KG1 (cell line): ENCODE results near the gene FYB2.

Experiments used
- DNase-seq: peaks from one replicate; lab custom pipeline; 2025; lab: John Stamatoyannopoulos, UW

FYB2 gene

GRCh38 chr1:56819387-56819899, at the start of gene FYB2:
FYB2 (minus strand) TSS chr1:56819404; CDS start chr1:56819290, 114 bp downstream.
- DNase-seq, result no peak

GRCh38 chr1:56868761-56869160, 49.6 kb upstream of the FYB2 start:
- no peak for DNase-seq

- no peak for DNase-seq
Observed at GRCh38 chr1:56867491-56867890, 48.3 kb upstream of the FYB2 start.

- no peak for DNase-seq
Observed at GRCh38 chr1:56866656-56867055, 47.5 kb upstream of the FYB2 start.

- no peak for DNase-seq
Observed at GRCh38 chr1:56864430-56864829, 45.2 kb upstream of the FYB2 start.

- DNase-seq, result no peak
Observed at GRCh38 chr1:56863265-56863992, 44.2 kb upstream of the FYB2 start.

GRCh38 chr1:56859287-56859686, 40.1 kb upstream of the FYB2 start:
- no peak for DNase-seq

GRCh38 chr1:56856186-56856585, 37.0 kb upstream of the FYB2 start:
- DNase-seq, result no peak

GRCh38 chr1:56855190-56855589, 36.0 kb upstream of the FYB2 start:
- no peak for DNase-seq

- no peak for DNase-seq
Observed at GRCh38 chr1:56854521-56855099, 35.4 kb upstream of the FYB2 start, which contains the start of gene C8A. C8A (plus strand) TSS chr1:56854797; CDS start chr1:56854902, 105 bp downstream.

- no peak for DNase-seq
Observed at GRCh38 chr1:56852476-56852875, 33.3 kb upstream of the FYB2 start.

- no peak for DNase-seq
Observed at GRCh38 chr1:56850922-56851321, 31.7 kb upstream of the FYB2 start.

GRCh38 chr1:56850411-56850810, 31.2 kb upstream of the FYB2 start:
- no peak for DNase-seq

GRCh38 chr1:56849750-56850149, 30.5 kb upstream of the FYB2 start:
- DNase-seq, result no peak

GRCh38 chr1:56845343-56845742, 26.1 kb upstream of the FYB2 start:
- no peak for DNase-seq

- DNase-seq, result no peak
Observed at GRCh38 chr1:56844545-56845136, 25.4 kb upstream of the FYB2 start.

GRCh38 chr1:56843544-56843943, 24.3 kb upstream of the FYB2 start:
- no peak for DNase-seq

GRCh38 chr1:56838759-56839158, 19.6 kb upstream of the FYB2 start:
- DNase-seq, result no peak

GRCh38 chr1:56837244-56837939, 18.2 kb upstream of the FYB2 start:
- no peak for DNase-seq

GRCh38 chr1:56836359-56836758, 17.2 kb upstream of the FYB2 start:
- DNase-seq, result no peak

GRCh38 chr1:56835657-56836056, 16.5 kb upstream of the FYB2 start:
- no peak for DNase-seq

GRCh38 chr1:56834137-56834900, 15.1 kb upstream of the FYB2 start:
- no peak for DNase-seq
